BE2C (cell line): ENCODE measurements around the gene KLC1.

Experiments
- DNase-seq: peaks from one replicate; pipeline ENCODE4 v3.0.0-alpha.2; 2020
- H3K27me3 ChIP-seq: fragments of 250-450 bp; sonication (Bioruptor Pico); 2 replicates; pipeline ENCODE4 v1.5.1; 2020; ENCODE audit warnings: mild to moderate bottlenecking
- H3K36me3 ChIP-seq: fragments of 250-450 bp; sonication (Bioruptor Pico); 2 replicates; pipeline ENCODE4 v1.5.1; 2020; ENCODE audit warnings: mild to moderate bottlenecking
- H3K4me1 ChIP-seq: fragments of 250-450 bp; sonication (Bioruptor Pico); 2 replicates; pipeline ENCODE4 v1.5.1; 2020
- H3K4me3 ChIP-seq: 2 replicates; pipeline ENCODE4 v1.5.1; 2011; ENCODE audit warnings: low read depth, low read length
- H3K9me3 ChIP-seq: fragments of 250-450 bp; sonication (Bioruptor Pico); 2 replicates; pipeline ENCODE4 v1.5.1; 2020
- TF ChIP-seq, protein P1 (sequence below): IDR thresholded peaks from 2 replicates; pipeline ENCODE4 v1.5.1; 2012; ENCODE audit warnings: mild to moderate bottlenecking, low read depth, low read length

Gene KLC1

DNA sequence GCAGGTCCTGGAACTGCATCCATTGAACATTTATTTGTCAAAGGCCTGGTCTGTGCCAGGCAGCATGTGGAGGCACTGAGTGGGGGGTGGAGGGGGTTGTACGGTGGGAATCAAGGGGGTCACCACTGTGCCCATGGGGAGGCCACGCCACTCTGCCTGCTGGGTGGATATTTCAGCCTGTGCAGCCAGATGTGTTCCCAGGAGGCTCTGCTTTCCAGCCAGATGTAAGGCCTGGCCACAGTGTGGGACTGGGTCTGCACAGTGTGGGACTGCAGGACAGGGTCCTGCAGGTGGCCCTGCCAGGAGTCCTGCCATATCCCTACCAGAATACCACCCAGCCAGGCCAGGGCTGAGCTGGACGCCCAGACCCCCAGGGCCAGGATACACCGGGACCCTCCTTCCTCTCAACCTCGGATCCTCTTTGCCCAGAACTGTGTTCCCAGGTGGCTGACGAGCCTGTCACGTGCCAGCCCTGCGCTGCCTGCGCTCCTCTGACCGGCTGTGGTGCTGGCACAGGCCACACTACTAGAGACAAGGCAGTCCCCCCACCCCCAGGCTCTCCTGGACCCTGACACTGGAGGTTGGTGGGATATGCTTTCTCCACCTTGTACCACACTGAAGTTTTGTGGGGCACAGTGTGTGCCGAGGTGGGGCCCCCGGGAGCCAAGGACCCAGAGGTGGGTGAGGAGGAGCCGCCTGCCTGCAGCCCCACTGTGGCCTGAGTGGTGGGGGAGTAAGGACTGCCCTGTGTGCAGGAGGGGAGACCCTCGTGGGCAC is 68.8 kb downstream of the KLC1 start:
- peak; percentile 22 for DNase-seq
- no peak overlapping the region for H3K4me3 ChIP-seq
- peaks cover 74% of the 10 kb centered on the region for H3K36me3 ChIP-seq
- TF ChIP-seq, protein P1, sequence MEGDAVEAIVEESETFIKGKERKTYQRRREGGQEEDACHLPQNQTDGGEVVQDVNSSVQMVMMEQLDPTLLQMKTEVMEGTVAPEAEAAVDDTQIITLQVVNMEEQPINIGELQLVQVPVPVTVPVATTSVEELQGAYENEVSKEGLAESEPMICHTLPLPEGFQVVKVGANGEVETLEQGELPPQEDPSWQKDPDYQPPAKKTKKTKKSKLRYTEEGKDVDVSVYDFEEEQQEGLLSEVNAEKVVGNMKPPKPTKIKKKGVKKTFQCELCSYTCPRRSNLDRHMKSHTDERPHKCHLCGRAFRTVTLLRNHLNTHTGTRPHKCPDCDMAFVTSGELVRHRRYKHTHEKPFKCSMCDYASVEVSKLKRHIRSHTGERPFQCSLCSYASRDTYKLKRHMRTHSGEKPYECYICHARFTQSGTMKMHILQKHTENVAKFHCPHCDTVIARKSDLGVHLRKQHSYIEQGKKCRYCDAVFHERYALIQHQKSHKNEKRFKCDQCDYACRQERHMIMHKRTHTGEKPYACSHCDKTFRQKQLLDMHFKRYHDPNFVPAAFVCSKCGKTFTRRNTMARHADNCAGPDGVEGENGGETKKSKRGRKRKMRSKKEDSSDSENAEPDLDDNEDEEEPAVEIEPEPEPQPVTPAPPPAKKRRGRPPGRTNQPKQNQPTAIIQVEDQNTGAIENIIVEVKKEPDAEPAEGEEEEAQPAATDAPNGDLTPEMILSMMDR: no peak
- peaks cover 62% of the 10 kb centered on the region for H3K4me1 ChIP-seq
- no peaks in the 10 kb centered on the region for H3K9me3 ChIP-seq
- no peaks in the 10 kb centered on the region for H3K27me3 ChIP-seq

DNA sequence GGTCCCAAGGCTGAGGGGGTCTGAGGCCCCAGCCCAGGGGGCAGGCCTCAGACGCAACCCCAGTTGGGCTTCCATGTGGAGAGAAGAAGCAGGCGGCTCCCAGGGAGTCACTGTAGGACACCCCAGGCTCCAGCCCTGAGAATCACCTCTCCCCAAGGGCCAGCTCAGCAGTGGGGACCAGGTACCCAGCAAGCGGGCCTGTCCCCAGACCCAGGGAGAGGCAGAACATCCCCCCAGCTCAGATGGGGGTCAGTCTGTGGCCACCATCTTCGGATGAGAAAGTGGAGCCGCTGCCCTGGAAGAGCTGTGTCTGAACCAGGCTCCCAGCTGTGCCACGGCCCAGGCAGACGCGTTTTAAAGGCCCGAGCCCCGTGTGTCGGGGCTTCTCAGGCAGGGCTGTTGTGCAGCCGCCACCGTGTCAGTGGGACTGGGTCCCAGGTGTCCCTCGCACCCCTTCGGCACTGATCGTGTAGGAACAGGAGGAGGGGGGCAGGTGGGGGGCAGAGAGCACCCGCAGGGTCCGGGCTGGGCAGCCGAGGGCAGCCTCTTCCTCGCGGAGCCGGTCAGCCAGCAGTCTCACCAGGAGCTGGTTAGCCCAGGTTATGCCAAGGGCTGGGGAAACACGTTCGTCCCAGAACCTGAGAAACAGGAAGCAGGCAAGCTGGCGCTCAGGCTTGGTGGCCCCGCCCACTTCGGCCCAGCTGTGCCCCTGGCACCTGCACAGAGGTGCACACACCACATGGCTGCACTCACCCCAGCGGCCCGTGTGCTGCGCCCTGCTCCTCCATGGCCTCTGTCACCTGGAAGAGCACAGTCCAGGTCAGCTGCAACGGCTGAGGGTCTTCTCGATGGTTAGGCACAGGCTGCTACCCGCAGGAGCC is 69.6 kb downstream of the KLC1 start:
- Histone ChIP-seq H3K36me3 (peaks cover 74% of the 10 kb centered on the region), H3K9me3 (no peaks in the 10 kb centered on the region), H3K4me3 (no peak overlapping the region), H3K27me3 (no peaks in the 10 kb centered on the region), H3K4me1 (peaks cover 70% of the 10 kb centered on the region)
- TF ChIP-seq, protein P1: no peak
- peak; percentile 22 for DNase-seq

DNA sequence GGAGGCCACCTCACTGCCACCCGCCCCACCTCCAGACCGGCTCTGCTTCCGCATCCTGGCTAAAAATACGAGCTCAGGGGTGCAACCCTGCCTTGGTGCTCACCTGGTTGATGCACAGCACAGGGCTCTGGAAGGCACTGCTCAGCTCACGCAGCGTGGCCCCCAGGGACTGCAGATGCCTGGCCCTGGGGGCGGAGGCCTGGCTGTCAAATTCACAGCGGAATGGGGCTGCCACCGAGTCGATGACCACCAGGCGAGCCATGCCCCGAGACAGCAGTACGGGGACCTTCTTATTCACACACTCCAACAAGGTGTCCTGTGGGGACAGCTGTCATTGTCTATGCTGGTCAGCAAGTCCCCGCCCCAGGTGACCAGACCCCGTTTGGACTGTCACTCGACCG is 70.2 kb downstream of the KLC1 start:
- TF ChIP-seq, protein P1: no peak
- Histone ChIP-seq H3K36me3 (peaks cover 76% of the 10 kb centered on the region), H3K9me3 (no peaks in the 10 kb centered on the region), H3K4me3 (no peak overlapping the region), H3K27me3 (no peaks in the 10 kb centered on the region), H3K4me1 (peaks cover 70% of the 10 kb centered on the region)
- DNase-seq: peak; percentile 63

DNA sequence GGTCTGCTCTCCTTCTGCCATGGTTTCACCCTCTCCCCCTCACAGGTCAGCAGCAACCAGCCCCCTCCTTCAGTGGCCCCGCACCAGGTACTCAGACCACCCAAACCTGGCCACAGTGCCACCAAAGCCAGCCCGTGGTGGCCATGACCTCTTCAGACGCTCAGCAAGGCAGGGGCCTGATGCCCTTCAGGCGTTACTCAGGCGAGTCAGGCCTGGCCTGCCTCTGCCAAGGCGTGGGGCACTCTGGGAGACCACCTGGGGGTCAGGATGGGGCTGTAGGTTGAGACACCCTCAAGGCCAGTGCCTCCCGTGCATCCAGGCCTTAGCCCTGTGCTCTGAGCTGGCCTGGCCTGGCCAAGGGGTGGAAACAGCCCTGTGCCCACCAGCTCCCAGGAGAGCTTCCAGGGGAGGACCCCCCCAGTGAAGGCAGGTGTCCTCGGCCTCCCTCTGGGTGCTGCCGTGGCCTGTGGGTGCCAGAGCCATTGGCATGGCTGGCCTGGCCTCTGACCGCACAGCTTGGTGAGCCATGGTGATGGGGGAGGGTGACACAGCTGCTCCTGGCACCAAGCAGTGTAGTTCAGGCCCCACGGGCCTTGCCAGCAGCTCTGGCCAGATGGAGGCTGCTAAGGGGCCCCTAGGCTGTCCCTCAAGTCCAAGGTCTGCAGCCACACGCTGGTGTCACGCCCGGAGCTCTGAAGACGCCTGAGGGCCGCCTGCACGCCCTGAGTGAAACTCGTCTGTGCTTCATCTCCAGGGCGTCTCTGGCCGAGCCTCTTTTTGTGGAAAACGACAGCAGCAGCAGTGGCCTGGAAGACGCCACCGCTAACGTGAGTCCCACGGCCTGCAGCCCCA is 71.1 kb downstream of the KLC1 start:
- no peaks in the 10 kb centered on the region for H3K27me3 ChIP-seq
- peaks cover 80% of the 10 kb centered on the region for H3K36me3 ChIP-seq
- peak; percentile 64 for DNase-seq
- TF ChIP-seq, protein P1: no peak
- no peaks in the 10 kb centered on the region for H3K9me3 ChIP-seq
- peaks cover 66% of the 10 kb centered on the region for H3K4me1 ChIP-seq
- no peak overlapping the region for H3K4me3 ChIP-seq

DNA sequence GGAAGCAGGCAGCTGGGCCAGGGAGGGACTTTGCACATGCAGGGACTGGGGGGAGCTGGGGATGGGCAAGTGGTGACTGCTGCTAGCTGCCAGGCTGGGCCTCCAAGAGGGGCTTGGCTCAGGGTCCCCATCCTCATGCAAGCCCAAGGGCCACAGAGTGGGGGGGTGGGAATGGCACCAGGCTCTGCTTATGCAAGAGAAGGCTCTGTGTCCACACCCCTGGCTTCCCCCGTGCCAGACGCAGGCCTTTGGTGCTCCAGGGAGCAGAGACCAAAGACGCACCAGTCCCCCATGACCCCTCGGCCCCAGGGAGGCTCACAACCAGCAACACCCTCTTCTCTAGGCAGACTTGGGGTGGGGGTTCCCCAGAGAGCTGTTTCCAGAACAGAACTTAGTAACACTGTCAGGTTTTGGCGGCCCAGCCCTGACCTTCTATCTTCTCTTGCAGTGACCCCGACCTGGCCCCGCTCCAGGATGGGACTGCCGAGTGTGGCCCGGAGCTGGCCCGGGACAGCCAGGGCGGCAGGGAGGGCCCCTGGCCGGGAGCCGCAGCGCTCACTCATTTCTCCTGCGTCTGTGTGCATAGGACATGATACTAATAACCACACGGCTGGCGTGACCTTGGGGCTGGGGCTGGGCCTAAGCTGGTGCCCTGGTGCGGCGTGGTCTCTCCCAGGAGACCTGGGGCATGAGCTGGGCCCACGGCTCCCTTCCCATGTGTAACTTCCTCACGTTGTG is 71.9 kb downstream of the KLC1 start:
- Histone ChIP-seq H3K27me3 (no peaks in the 10 kb centered on the region), H3K9me3 (no peaks in the 10 kb centered on the region), H3K36me3 (peaks cover 87% of the 10 kb centered on the region), H3K4me3 (no peak overlapping the region), H3K4me1 (peaks cover 62% of the 10 kb centered on the region)
- peak; percentile 24 for DNase-seq
- TF ChIP-seq, protein P1: no peak
